ENCODE data around the gene PARL.

GRCh38 chr3:183823963-183824362 lies 60.7 kb downstream of the PARL start:
- TF ChIP-seq EZH2phosphoT487 (IDR thresholded peaks at IDR 0.05; ENCODE audit: borderline replicate concordance), result no peak
- TF ChIP-seq, protein P1, sequence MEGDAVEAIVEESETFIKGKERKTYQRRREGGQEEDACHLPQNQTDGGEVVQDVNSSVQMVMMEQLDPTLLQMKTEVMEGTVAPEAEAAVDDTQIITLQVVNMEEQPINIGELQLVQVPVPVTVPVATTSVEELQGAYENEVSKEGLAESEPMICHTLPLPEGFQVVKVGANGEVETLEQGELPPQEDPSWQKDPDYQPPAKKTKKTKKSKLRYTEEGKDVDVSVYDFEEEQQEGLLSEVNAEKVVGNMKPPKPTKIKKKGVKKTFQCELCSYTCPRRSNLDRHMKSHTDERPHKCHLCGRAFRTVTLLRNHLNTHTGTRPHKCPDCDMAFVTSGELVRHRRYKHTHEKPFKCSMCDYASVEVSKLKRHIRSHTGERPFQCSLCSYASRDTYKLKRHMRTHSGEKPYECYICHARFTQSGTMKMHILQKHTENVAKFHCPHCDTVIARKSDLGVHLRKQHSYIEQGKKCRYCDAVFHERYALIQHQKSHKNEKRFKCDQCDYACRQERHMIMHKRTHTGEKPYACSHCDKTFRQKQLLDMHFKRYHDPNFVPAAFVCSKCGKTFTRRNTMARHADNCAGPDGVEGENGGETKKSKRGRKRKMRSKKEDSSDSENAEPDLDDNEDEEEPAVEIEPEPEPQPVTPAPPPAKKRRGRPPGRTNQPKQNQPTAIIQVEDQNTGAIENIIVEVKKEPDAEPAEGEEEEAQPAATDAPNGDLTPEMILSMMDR (conservative IDR thresholded peaks at IDR 0.05; ENCODE audit: low read length), result no peak
